Activated CD4-positive, alpha-beta T cell treated with anti-CD3 and anti-CD28 coated beads, Interleukin-2, amount 50 U/mL, for 1 hour (primary cell): ENCODE data around the gene CCDC3.
"Not testable (repeated sequence)": the region's sequence is repeated elsewhere in the genome, so short reads cannot be mapped to it uniquely, and the experiment has no call there.

ENCODE experiments used
- DNase-seq: peaks from one replicate; pipeline ENCODE4 v3.0.0-alpha.2; 2020

CCDC3 gene

GRCh38 chr10:13001041-13001886 lies at the start of gene CCDC3:
CCDC3 (minus strand) TSS chr10:13001713; CDS start chr10:13001570, 143 bp downstream.
- no peak for DNase-seq

GRCh38 chr10:13051126-13051694 lies 49.7 kb upstream of the CCDC3 start:
- no peak for DNase-seq

GRCh38 chr10:13049774-13050420 lies 48.4 kb upstream of the CCDC3 start:
- DNase-seq: no peak

GRCh38 chr10:13048762-13049161 lies 47.2 kb upstream of the CCDC3 start:
- DNase-seq: no peak

- DNase-seq: no peak
These were observed 46.2 kb upstream of the CCDC3 start for GRCh38 chr10:13047529-13048206.

GRCh38 chr10:13046851-13047528 lies 45.5 kb upstream of the CCDC3 start:
- no peak for DNase-seq

- no peak for DNase-seq
These were observed 42.0 kb upstream of the CCDC3 start for GRCh38 chr10:13043520-13043919.

GRCh38 chr10:13039761-13040160 lies 38.2 kb upstream of the CCDC3 start:
- DNase-seq: no peak

GRCh38 chr10:13038391-13038790 lies 36.9 kb upstream of the CCDC3 start:
- no peak for DNase-seq

- no peak for DNase-seq
These were observed 36.3 kb upstream of the CCDC3 start for GRCh38 chr10:13037832-13038231.

- DNase-seq: no peak
These were observed 35.3 kb upstream of the CCDC3 start for GRCh38 chr10:13036841-13037240.

GRCh38 chr10:13035731-13036130 lies 34.2 kb upstream of the CCDC3 start:
- DNase-seq: not testable (repeated sequence)

GRCh38 chr10:13026873-13027272 lies 25.4 kb upstream of the CCDC3 start:
- DNase-seq: no peak

GRCh38 chr10:13023754-13024153 lies 22.2 kb upstream of the CCDC3 start:
- no peak for DNase-seq

- no peak for DNase-seq
These were observed 17.8 kb upstream of the CCDC3 start for GRCh38 chr10:13019280-13019679.

GRCh38 chr10:13018171-13018570 lies 16.7 kb upstream of the CCDC3 start:
- no peak for DNase-seq

- DNase-seq: no peak
These were observed 15.4 kb upstream of the CCDC3 start for GRCh38 chr10:13016886-13017285.

GRCh38 chr10:13016426-13016825 lies 14.9 kb upstream of the CCDC3 start:
- no peak for DNase-seq

- no peak for DNase-seq
These were observed 4.5 kb upstream of the CCDC3 start for GRCh38 chr10:13006037-13006436.

- no peak for DNase-seq
These were observed 2.2 kb upstream of the CCDC3 start for GRCh38 chr10:13003759-13004158.

- DNase-seq: no peak
These were observed 1.5 kb upstream of the CCDC3 start for GRCh38 chr10:13003004-13003403.

GRCh38 chr10:13001887-13002212 lies 337 bp upstream of the CCDC3 start:
- no peak for DNase-seq

GRCh38 chr10:13000431-13000830 lies 1.1 kb downstream of the CCDC3 start:
- DNase-seq: no peak
